ENCODE results near the gene SMPD1. TPM values are rescaled to one million over a fixed set of nuclear protein-coding genes. Genes with fewer than 3 reads are reported as not detected.

Gene SMPD1
- total RNA-seq, 1 donor from 2014 or later: 38.5 TPM

- Mint-ChIP-seq H3K27ac (ENCODE audit: unreplicated experiment) (no peak overlapping the region), H3K36me3 (ENCODE audit: unreplicated experiment) (peaks cover 4% of the 10 kb centered on the region), H3K27me3 (ENCODE audit: unreplicated experiment) (peaks cover 2% of the 10 kb centered on the region), H3K4me3 (ENCODE audit: unreplicated experiment) (no peak overlapping the region), H3K9me3 (ENCODE audit: unreplicated experiment) (peaks cover 2% of the 10 kb centered on the region), H3K4me1 (ENCODE audit: low read depth, unreplicated experiment) (no peaks in the 10 kb centered on the region)
- TF ChIP-seq, protein P1, sequence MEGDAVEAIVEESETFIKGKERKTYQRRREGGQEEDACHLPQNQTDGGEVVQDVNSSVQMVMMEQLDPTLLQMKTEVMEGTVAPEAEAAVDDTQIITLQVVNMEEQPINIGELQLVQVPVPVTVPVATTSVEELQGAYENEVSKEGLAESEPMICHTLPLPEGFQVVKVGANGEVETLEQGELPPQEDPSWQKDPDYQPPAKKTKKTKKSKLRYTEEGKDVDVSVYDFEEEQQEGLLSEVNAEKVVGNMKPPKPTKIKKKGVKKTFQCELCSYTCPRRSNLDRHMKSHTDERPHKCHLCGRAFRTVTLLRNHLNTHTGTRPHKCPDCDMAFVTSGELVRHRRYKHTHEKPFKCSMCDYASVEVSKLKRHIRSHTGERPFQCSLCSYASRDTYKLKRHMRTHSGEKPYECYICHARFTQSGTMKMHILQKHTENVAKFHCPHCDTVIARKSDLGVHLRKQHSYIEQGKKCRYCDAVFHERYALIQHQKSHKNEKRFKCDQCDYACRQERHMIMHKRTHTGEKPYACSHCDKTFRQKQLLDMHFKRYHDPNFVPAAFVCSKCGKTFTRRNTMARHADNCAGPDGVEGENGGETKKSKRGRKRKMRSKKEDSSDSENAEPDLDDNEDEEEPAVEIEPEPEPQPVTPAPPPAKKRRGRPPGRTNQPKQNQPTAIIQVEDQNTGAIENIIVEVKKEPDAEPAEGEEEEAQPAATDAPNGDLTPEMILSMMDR (IDR thresholded peaks at IDR 0.05; ENCODE audit: partially characterized antibody, unreplicated experiment): no peak
- DNase-seq: no peak
Observed at GRCh38 chr11:6437993-6438392, 47.7 kb downstream of the SMPD1 start.

- H3K9me3 Mint-ChIP-seq (ENCODE audit: unreplicated experiment): no peaks in the 10 kb centered on the region
- no peak overlapping the region for H3K27ac Mint-ChIP-seq (ENCODE audit: unreplicated experiment)
- DNase-seq: peak; percentile 55
- H3K36me3 Mint-ChIP-seq (ENCODE audit: unreplicated experiment): no peaks in the 10 kb centered on the region
- TF ChIP-seq, protein P1 (IDR thresholded peaks at IDR 0.05; ENCODE audit: partially characterized antibody, unreplicated experiment): peak; percentile 64
- no peaks in the 10 kb centered on the region for H3K27me3 Mint-ChIP-seq (ENCODE audit: unreplicated experiment)
- H3K4me3 Mint-ChIP-seq (ENCODE audit: unreplicated experiment): no peak overlapping the region
- no peaks in the 10 kb centered on the region for H3K4me1 Mint-ChIP-seq (ENCODE audit: low read depth, unreplicated experiment)
Observed at GRCh38 chr11:6438979-6439571, 48.8 kb downstream of the SMPD1 start.

DNA sequence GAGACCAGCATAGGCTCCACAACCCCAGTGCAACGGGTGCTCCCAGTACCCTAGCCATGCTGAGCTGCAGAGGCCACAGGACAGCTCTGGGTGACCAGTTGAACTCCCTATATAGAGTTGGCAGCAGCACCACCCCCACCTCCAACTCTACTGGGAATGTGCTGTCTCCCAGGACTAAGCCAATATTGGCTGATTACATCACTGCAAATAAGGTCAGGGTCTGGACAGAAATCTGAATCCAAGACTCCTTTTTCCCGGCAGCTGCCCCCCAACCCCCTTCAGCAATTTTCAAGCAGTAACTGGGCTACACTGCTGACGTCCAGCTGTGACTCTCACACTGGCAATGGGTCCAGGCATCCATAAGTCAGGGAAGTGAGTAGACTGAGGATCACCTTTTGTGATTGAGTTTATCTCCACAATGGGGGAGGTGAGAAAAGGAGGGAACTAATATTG lies 50.7 kb downstream of the SMPD1 start, which contains the start of gene HPX:
TSS of gene HPX (minus strand) at position 82 of the 453 bp plus-strand sequence. CDS start at position 58, 24 bp downstream.
- no peak for DNase-seq
- Mint-ChIP-seq H3K9me3 (ENCODE audit: unreplicated experiment) (no peaks in the 10 kb centered on the region), H3K36me3 (ENCODE audit: unreplicated experiment) (no peaks in the 10 kb centered on the region), H3K27ac (ENCODE audit: unreplicated experiment) (no peak within 1 kb of the TSS), H3K27me3 (ENCODE audit: unreplicated experiment) (no peaks in the 10 kb centered on the region), H3K4me3 (ENCODE audit: unreplicated experiment) (no peak within 1 kb of the TSS), H3K4me1 (ENCODE audit: low read depth, unreplicated experiment) (no peaks in the 10 kb centered on the region)
- TF ChIP-seq, protein P1 (IDR thresholded peaks at IDR 0.05; ENCODE audit: partially characterized antibody, unreplicated experiment): no peak

GRCh38 chr11:6442441-6442840 lies 52.2 kb downstream of the SMPD1 start:
- Mint-ChIP-seq H3K27ac (ENCODE audit: unreplicated experiment) (no peak overlapping the region), H3K27me3 (ENCODE audit: unreplicated experiment) (no peaks in the 10 kb centered on the region), H3K9me3 (ENCODE audit: unreplicated experiment) (no peaks in the 10 kb centered on the region), H3K4me1 (ENCODE audit: low read depth, unreplicated experiment) (no peaks in the 10 kb centered on the region), H3K4me3 (ENCODE audit: unreplicated experiment) (no peak overlapping the region), H3K36me3 (ENCODE audit: unreplicated experiment) (no peaks in the 10 kb centered on the region)
- TF ChIP-seq, protein P1 (IDR thresholded peaks at IDR 0.05; ENCODE audit: partially characterized antibody, unreplicated experiment): no peak
- DNase-seq: no peak

DNA sequence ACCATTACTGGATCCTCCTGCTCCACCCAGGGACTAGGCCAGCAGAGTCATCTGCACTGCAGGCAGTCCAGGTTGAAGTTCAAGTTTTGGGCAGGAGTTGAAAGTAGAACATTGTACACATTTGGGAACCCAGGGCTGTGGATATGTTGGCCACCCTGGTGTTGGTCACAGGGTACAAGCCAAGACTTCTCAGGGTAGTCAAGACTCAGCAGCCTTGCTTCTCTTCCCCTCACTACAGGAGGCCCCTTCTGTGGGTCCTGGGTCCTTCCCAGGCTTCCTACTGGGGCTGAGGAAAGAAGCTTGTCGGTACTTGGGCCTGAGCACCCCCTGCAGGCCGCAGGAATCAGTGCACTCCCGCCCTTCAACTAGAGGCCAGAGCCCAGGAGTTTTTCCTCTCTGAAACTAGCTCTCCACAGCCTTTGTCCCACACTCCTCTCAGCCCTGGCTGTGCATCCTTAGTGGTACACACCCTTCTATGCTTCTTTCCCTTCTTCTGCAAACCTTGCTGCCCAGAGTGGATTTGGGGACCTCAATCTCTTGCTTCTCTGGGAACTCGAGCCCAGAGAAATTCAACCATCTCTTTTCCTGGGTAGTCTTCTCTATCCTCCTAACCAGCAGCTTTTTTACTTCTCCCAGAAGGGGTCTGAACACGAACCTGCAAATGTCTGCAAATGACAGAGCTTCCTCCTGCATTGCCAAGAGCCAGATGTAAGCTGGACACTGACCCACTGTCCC lies 53.2 kb downstream of the SMPD1 start:
- Mint-ChIP-seq H3K27ac (ENCODE audit: unreplicated experiment) (no peak overlapping the region), H3K36me3 (ENCODE audit: unreplicated experiment) (no peaks in the 10 kb centered on the region), H3K4me3 (ENCODE audit: unreplicated experiment) (no peak overlapping the region), H3K9me3 (ENCODE audit: unreplicated experiment) (no peaks in the 10 kb centered on the region), H3K4me1 (ENCODE audit: low read depth, unreplicated experiment) (no peaks in the 10 kb centered on the region), H3K27me3 (ENCODE audit: unreplicated experiment) (no peaks in the 10 kb centered on the region)
- TF ChIP-seq, protein P1 (IDR thresholded peaks at IDR 0.05; ENCODE audit: partially characterized antibody, unreplicated experiment): peak; percentile 83
- peak; percentile 63 for DNase-seq

Measured in glutamatergic neuron (in vitro differentiated cells).